Measurements from ENCODE around the gene HADH.

HADH gene

DNA sequence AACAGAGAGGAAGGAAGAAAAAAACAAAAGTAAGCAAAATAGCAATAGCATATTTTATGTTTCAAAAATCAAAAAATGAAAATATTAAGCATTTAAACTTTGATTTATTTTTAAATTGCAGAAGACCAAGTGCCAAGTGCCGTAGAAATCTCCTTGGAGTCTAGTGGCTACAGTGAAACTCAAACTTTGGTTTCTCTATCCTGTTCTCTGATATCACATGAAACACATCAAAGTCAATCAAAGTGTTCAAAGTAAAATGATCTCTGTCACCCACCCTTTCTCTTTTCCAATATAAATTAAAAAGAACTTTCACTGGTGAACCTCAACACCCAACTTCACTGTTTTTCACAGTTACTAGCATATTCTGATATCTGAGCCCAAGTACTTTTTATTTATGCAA, 81.1 kb downstream of the HADH start:
- DNase-seq, result no peak
- H3K27ac Mint-ChIP-seq, result peak overlapping the region; percentile 94
- peak overlapping the region; percentile 49 for H3K4me3 Mint-ChIP-seq
- peaks cover 84% of the 10 kb centered on the region for H3K36me3 Mint-ChIP-seq
- H3K9me3 Mint-ChIP-seq, result no peaks in the 10 kb centered on the region
- no peaks in the 10 kb centered on the region for H3K27me3 Mint-ChIP-seq
- H3K4me1 Mint-ChIP-seq, result peaks cover 82% of the 10 kb centered on the region
- CTCF ChIA-PET, result no interaction called here

- Mint-ChIP-seq H3K27ac (peak overlapping the region; percentile 94), H3K4me1 (peaks cover 75% of the 10 kb centered on the region), H3K27me3 (no peaks in the 10 kb centered on the region), H3K9me3 (no peaks in the 10 kb centered on the region), H3K4me3 (peak overlapping the region; percentile 54), H3K36me3 (peaks cover 77% of the 10 kb centered on the region)
- CTCF ChIA-PET, result interaction anchor here (0.9 to 1.6 kb wide), 4 partner anchors 27 to 501 kb away, joined by 3 to 7 read pairs (median 4); no protein-coding TSS in a partner anchor
- DNase-seq, result peak; percentile 86
These were observed 82.6 kb downstream of the HADH start for GRCh38 chr4:108072300-108072699.

- Mint-ChIP-seq H3K27me3 (no peaks in the 10 kb centered on the region), H3K36me3 (peaks cover 76% of the 10 kb centered on the region), H3K4me1 (peaks cover 74% of the 10 kb centered on the region), H3K27ac (peak overlapping the region; percentile 85), H3K4me3 (no peak overlapping the region), H3K9me3 (no peaks in the 10 kb centered on the region)
- DNase-seq, result no peak
- CTCF ChIA-PET, result interaction anchor here (1.4 kb wide), 1 partner anchor 34 kb away, joined by 3 read pairs; no protein-coding TSS in a partner anchor
These were observed 88.5 kb downstream of the HADH start for GRCh38 chr4:108078024-108078733.

GRCh38 chr4:108080747-108081146, 91.1 kb downstream of the HADH start:
- peak; percentile 67 for DNase-seq
- H3K4me1 Mint-ChIP-seq, result peaks cover 68% of the 10 kb centered on the region
- peak overlapping the region; percentile 87 for H3K27ac Mint-ChIP-seq
- H3K4me3 Mint-ChIP-seq, result peak overlapping the region; percentile 16
- H3K27me3 Mint-ChIP-seq, result no peaks in the 10 kb centered on the region
- CTCF ChIA-PET, result interaction anchor here (0.8 to 1.3 kb wide), 6 partner anchors 13 to 50 kb away, joined by 3 to 7 read pairs (median 4); no protein-coding TSS in a partner anchor
- H3K36me3 Mint-ChIP-seq, result peaks cover 73% of the 10 kb centered on the region
- no peaks in the 10 kb centered on the region for H3K9me3 Mint-ChIP-seq

GRCh38 chr4:108081256-108081655, 91.6 kb downstream of the HADH start:
- Mint-ChIP-seq H3K27me3 (no peaks in the 10 kb centered on the region), H3K27ac (peak overlapping the region; percentile 87), H3K4me1 (peaks cover 68% of the 10 kb centered on the region), H3K4me3 (peak overlapping the region; percentile 16), H3K9me3 (no peaks in the 10 kb centered on the region), H3K36me3 (peaks cover 76% of the 10 kb centered on the region)
- DNase-seq, result peak; percentile 52
- CTCF ChIA-PET, result interaction anchor here (1.2 to 1.3 kb wide), 4 partner anchors 16 to 51 kb away, joined by 3 to 5 read pairs (median 4); no protein-coding TSS in a partner anchor
